GM10266 (cell line): Measurements from ENCODE around the gene GRIK3.

ENCODE experiments used
- DNase-seq: peaks from one replicate; pipeline ENCODE4 v3.0.0; 2012; ENCODE audit errors: extremely low spot score
- TF ChIP-seq, protein P1 (sequence below): IDR thresholded peaks from 2 replicates; pipeline ENCODE4 v1.5.1; 2012; ENCODE audit warnings: mild to moderate bottlenecking, low read depth; ENCODE audit not compliant: control insufficient read depth, insufficient read depth; ENCODE audit errors: missing control alignments

GRIK3 gene

GRCh38 chr1:36822648-36823047 is 211.7 kb downstream of the GRIK3 start:
- no peak for DNase-seq
- TF ChIP-seq, protein P1, sequence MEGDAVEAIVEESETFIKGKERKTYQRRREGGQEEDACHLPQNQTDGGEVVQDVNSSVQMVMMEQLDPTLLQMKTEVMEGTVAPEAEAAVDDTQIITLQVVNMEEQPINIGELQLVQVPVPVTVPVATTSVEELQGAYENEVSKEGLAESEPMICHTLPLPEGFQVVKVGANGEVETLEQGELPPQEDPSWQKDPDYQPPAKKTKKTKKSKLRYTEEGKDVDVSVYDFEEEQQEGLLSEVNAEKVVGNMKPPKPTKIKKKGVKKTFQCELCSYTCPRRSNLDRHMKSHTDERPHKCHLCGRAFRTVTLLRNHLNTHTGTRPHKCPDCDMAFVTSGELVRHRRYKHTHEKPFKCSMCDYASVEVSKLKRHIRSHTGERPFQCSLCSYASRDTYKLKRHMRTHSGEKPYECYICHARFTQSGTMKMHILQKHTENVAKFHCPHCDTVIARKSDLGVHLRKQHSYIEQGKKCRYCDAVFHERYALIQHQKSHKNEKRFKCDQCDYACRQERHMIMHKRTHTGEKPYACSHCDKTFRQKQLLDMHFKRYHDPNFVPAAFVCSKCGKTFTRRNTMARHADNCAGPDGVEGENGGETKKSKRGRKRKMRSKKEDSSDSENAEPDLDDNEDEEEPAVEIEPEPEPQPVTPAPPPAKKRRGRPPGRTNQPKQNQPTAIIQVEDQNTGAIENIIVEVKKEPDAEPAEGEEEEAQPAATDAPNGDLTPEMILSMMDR: no peak

- TF ChIP-seq, protein P1: no peak
- no peak for DNase-seq
Observed at GRCh38 chr1:36821386-36821785, 212.9 kb downstream of the GRIK3 start.

GRCh38 chr1:36818771-36819170 is 215.5 kb downstream of the GRIK3 start:
- TF ChIP-seq, protein P1: no peak
- DNase-seq: no peak

DNA sequence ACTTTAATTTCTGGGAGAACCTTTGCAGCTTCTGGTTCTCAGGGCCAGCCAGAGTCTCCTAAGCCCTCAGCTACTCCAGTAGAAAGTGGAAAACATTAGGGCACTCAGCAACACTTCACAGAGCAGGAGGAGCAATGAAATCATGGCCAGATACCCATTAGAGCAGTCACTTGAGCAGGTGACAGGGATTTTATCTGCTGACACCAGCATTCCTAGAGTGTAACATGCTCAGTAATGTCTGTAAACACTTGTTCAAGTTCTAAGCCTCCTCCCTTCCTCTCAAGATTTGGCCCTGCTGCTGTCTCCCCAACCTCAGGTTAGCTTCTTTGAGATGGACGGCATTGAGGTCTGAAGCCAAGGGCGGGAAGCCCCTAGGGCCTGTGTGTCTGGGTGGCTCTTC is 218.0 kb downstream of the GRIK3 start:
- no peak for DNase-seq

DNA sequence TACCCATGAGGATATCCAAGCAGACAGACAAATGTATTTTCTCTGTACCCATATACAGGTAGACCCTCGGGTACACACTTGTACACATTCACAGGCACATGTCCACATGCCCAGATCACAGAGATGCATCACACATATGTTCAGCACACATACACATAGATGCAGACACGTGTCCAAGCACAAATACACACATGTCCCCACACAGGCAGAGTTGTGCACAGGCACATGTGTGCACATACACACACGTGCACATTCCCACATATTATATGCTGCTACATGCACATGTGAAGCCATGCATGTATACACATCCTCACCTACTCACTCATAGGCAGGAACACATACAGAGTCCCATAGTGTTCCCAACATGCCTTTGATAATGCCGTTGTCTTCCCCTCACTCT is 219.5 kb downstream of the GRIK3 start:
- no peak for DNase-seq
- TF ChIP-seq, protein P1: no peak

More for the DNA sequence above, 218.0 kb downstream of the GRIK3 start:
- TF ChIP-seq, protein P1: no peak

- TF ChIP-seq, protein P1: no peak
- DNase-seq: no peak
Observed at GRCh38 chr1:36814083-36814482, 220.2 kb downstream of the GRIK3 start.

GRCh38 chr1:36807262-36807661 is 227.1 kb downstream of the GRIK3 start:
- TF ChIP-seq, protein P1: no peak
- DNase-seq: no peak
